ENCODE results near the gene IZUMO1. TPM values are rescaled to one million over a fixed set of nuclear protein-coding genes. Genes with fewer than 3 reads are reported as not detected.
A peak's percentile ranks its signal among the peaks of the same experiment; 100 is the strongest.

IZUMO1 gene
- total RNA-seq, 1 experiment from 2014 or later = 10.3 TPM

DNA sequence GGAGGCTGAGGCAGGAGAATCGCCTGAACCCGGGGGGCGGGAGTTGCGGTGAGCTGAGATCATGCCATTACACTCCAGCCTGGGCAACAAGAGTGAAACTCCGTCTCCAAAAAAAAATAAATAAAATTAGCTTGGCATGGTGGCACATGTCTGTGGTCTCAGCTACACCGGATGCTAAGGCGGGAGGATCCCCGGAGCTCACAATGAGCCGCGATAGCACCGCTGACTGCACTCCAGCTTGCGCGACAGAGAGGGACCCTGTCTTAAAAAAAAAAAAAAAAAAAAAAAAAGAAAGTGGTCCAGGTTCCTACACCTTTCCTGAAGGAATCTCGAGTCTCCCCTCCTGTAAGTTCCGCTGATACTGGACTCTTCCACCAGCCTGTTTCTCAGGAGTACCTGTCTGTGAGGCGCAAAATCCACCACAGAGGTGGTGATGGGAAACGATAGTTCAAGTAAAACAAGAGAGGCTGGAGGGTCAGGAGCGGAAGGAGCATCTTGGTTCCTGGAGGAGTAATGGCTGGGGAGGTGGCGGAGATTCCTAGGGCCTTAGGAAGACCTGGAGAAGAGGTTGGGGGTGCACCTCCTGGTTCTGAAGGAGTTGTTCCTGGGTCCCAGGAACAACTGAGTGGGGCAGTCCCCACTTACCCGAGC lies 5.3 kb upstream of the IZUMO1 start:
- DNase-seq = no peak
- Histone ChIP-seq H3K4me3 (ENCODE audit: low read depth, low read length) (peak overlapping the region; percentile 39), H3K9me3 (no peaks in the 10 kb centered on the region), H3K4me1 (peaks cover 29% of the 10 kb centered on the region), H3K36me3 (ENCODE audit: control insufficient read depth, insufficient read depth, low read length) (no peaks in the 10 kb centered on the region), H3K27me3 (replicated peaks; ENCODE audit: control insufficient read depth, insufficient read depth, low read length) (no peaks in the 10 kb centered on the region)
- Mint-ChIP-seq H3K27me3 (ENCODE audit: insufficient read depth, unreplicated experiment) (no peaks in the 10 kb centered on the region), H3K9me3 (ENCODE audit: unreplicated experiment) (no peaks in the 10 kb centered on the region), H3K36me3 (ENCODE audit: insufficient read depth, unreplicated experiment) (peaks cover 48% of the 10 kb centered on the region), H3K4me3 (ENCODE audit: unreplicated experiment) (peak overlapping the region; percentile 89), H3K27ac (ENCODE audit: unreplicated experiment) (peak overlapping the region; percentile 82), H3K4me1 (ENCODE audit: low read depth, unreplicated experiment) (peaks cover 35% of the 10 kb centered on the region)
- BruUV-seq (replicated peaks) = TSS peak; percentile 50
- intact Hi-C loops (cut with micrococcal nuclease; ENCODE audit: unreplicated experiment) = loop anchor here (1.0 kb wide), 1 partner anchor 13 kb away; no protein-coding TSS in a partner anchor
- CTCF ChIA-PET = no interaction called here
- POLR2A ChIA-PET = no interaction called here
- TF ChIP-seq, protein P1, sequence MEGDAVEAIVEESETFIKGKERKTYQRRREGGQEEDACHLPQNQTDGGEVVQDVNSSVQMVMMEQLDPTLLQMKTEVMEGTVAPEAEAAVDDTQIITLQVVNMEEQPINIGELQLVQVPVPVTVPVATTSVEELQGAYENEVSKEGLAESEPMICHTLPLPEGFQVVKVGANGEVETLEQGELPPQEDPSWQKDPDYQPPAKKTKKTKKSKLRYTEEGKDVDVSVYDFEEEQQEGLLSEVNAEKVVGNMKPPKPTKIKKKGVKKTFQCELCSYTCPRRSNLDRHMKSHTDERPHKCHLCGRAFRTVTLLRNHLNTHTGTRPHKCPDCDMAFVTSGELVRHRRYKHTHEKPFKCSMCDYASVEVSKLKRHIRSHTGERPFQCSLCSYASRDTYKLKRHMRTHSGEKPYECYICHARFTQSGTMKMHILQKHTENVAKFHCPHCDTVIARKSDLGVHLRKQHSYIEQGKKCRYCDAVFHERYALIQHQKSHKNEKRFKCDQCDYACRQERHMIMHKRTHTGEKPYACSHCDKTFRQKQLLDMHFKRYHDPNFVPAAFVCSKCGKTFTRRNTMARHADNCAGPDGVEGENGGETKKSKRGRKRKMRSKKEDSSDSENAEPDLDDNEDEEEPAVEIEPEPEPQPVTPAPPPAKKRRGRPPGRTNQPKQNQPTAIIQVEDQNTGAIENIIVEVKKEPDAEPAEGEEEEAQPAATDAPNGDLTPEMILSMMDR (IDR thresholded peaks at IDR 0.05; ENCODE audit: insufficient read depth in 1 of 2, low read depth in 1 of 2, low read length in 1 of 2, severe bottlenecking in 1 of 2, unreplicated experiment in 1 of 2) = no peak

DNA sequence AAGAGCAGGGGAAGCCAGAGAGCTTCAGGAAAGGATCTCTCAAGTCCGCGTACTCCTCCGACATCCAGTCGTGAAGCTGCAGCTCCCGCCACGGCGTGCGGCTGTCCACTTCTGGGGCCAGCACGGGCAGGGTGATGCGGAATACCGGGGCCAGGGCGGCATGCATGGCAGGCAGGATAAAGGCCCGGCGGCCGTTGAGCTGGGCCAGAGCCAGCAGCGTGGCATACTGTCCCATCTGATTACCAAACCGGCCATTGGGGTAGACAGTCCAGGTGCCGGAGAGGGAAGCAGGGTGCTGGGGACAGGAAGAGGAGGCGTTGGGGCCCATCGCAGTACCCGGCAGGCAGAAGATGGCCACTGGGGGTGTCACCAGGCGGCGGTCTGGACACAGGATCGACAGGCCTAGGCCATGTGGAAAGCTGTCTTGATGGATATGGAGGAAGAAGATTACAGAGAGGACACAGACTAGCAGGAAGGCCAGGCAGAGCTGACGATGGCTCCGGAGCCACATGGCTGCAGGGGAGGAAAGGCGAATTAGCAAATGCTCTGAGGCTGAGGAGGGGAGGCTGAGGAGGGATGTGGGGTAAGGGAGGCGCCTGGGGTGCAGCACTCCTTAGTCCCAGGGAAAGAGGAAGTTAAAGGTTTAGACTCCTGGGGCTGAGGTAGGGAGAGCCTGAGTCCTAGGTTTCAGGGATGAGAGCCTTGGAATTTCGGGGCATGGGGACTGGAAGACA lies 4.2 kb upstream of the IZUMO1 start:
- peaks cover 27% of the 10 kb centered on the region for H3K4me1 ChIP-seq
- intact Hi-C loops (cut with micrococcal nuclease; ENCODE audit: unreplicated experiment) = no loop called here
- TF ChIP-seq, protein P1 (IDR thresholded peaks at IDR 0.05; ENCODE audit: insufficient read depth in 1 of 2, low read depth in 1 of 2, low read length in 1 of 2, severe bottlenecking in 1 of 2, unreplicated experiment in 1 of 2) = no peak
- Mint-ChIP-seq H3K27me3 (ENCODE audit: insufficient read depth, unreplicated experiment) (no peaks in the 10 kb centered on the region), H3K4me3 (ENCODE audit: unreplicated experiment) (peak overlapping the region; percentile 89), H3K36me3 (ENCODE audit: insufficient read depth, unreplicated experiment) (peaks cover 55% of the 10 kb centered on the region), H3K9me3 (ENCODE audit: unreplicated experiment) (no peaks in the 10 kb centered on the region), H3K4me1 (ENCODE audit: low read depth, unreplicated experiment) (peaks cover 35% of the 10 kb centered on the region), H3K27ac (ENCODE audit: unreplicated experiment) (no peak overlapping the region)
- H3K27me3 ChIP-seq (replicated peaks; ENCODE audit: control insufficient read depth, insufficient read depth, low read length) = no peaks in the 10 kb centered on the region
- H3K4me3 ChIP-seq (ENCODE audit: low read depth, low read length) = no peak overlapping the region
- BruUV-seq (replicated peaks) = no TSS peak
- CTCF ChIA-PET = interaction anchor here (0.6 kb wide), 1 partner anchor 22 kb away, joined by 3 read pairs; no protein-coding TSS in a partner anchor
- no peaks in the 10 kb centered on the region for H3K9me3 ChIP-seq
- H3K36me3 ChIP-seq (ENCODE audit: control insufficient read depth, insufficient read depth, low read length) = no peaks in the 10 kb centered on the region
- no peak for DNase-seq
- POLR2A ChIA-PET = no interaction called here

DNA sequence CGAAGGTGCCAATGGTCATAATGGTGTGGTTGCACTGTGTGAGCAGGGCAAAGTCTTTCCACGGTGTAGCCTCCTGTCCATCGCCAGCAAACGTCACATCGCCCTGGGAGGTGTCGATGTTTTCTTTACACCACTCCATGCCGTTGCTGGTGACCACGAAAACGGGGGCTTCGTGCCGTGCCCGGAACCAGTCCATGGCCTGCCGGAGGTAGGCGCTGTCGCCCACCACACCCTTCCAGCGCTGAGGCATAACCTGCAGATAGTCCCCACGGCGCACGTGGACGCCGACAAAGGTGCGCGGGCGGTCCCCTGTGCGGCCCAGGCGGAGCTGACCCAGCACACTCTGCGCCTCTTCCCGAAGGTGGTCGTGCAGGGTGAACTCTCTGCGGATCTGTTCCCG lies 3.6 kb upstream of the IZUMO1 start:
- POLR2A ChIA-PET = no interaction called here
- no peaks in the 10 kb centered on the region for H3K27me3 Mint-ChIP-seq (ENCODE audit: insufficient read depth, unreplicated experiment)
- H3K4me3 Mint-ChIP-seq (ENCODE audit: unreplicated experiment) = peak overlapping the region; percentile 89
- CTCF ChIA-PET = interaction anchor here (0.6 kb wide), 1 partner anchor 22 kb away, joined by 3 read pairs; no protein-coding TSS in a partner anchor
- no peaks in the 10 kb centered on the region for H3K36me3 ChIP-seq (ENCODE audit: control insufficient read depth, insufficient read depth, low read length)
- H3K4me1 ChIP-seq = peaks cover 22% of the 10 kb centered on the region
- no peaks in the 10 kb centered on the region for H3K27me3 ChIP-seq (replicated peaks; ENCODE audit: control insufficient read depth, insufficient read depth, low read length)
- H3K4me1 Mint-ChIP-seq (ENCODE audit: low read depth, unreplicated experiment) = peaks cover 32% of the 10 kb centered on the region
- peaks cover 50% of the 10 kb centered on the region for H3K36me3 Mint-ChIP-seq (ENCODE audit: insufficient read depth, unreplicated experiment)
- intact Hi-C loops (cut with micrococcal nuclease; ENCODE audit: unreplicated experiment) = no loop called here
- TF ChIP-seq, protein P1 (IDR thresholded peaks at IDR 0.05; ENCODE audit: insufficient read depth in 1 of 2, low read depth in 1 of 2, low read length in 1 of 2, severe bottlenecking in 1 of 2, unreplicated experiment in 1 of 2) = no peak
- no peaks in the 10 kb centered on the region for H3K9me3 ChIP-seq
- no peak for DNase-seq
- H3K9me3 Mint-ChIP-seq (ENCODE audit: unreplicated experiment) = no peaks in the 10 kb centered on the region
- no peak overlapping the region for H3K27ac Mint-ChIP-seq (ENCODE audit: unreplicated experiment)
- no TSS peak for BruUV-seq (replicated peaks)
- no peak overlapping the region for H3K4me3 ChIP-seq (ENCODE audit: low read depth, low read length)

Measured in Caco-2 (cell line).